ENCODE results near the gene POLR1F.

DNA sequence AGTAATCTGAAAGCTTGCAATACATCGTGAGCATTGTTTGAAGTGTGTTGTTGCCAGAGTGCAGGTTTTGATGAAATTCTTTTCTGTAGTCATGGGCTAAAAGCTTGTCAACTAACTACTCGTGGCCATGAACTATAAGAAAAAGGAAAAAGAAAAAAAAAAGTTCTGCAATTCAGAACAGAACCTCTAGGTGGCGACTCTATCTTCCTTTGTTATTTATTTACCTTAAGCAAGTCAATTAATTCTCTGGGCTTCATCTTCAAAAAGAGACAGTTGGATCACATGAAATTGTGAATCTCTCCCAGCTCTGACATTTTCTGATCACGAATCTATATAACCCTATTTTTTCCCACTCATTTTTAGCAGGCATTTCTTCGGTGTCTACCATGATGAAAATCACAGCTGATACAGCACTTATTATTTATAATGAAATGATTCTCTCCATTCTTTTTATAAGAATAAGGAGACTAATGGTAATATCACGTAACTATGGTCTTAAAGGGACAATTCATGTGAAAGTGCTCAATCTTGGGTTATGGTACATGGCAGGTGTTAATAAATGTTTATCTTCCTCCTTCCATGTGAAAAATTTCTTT lies 45.8 kb upstream of the POLR1F start:
- TF ChIP-seq, protein P1, sequence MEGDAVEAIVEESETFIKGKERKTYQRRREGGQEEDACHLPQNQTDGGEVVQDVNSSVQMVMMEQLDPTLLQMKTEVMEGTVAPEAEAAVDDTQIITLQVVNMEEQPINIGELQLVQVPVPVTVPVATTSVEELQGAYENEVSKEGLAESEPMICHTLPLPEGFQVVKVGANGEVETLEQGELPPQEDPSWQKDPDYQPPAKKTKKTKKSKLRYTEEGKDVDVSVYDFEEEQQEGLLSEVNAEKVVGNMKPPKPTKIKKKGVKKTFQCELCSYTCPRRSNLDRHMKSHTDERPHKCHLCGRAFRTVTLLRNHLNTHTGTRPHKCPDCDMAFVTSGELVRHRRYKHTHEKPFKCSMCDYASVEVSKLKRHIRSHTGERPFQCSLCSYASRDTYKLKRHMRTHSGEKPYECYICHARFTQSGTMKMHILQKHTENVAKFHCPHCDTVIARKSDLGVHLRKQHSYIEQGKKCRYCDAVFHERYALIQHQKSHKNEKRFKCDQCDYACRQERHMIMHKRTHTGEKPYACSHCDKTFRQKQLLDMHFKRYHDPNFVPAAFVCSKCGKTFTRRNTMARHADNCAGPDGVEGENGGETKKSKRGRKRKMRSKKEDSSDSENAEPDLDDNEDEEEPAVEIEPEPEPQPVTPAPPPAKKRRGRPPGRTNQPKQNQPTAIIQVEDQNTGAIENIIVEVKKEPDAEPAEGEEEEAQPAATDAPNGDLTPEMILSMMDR (IDR thresholded peaks at IDR 0.05; ENCODE audit: insufficient read depth, low read length, poor library complexity, severe bottlenecking), result peak; percentile 81
- TF ChIP-seq EZH2phosphoT487 (conservative IDR thresholded peaks at IDR 0.05; ENCODE audit: low read length), result no peak

All from SU-DHL-6 (cell line).